Natural killer cell (primary cell): ENCODE measurements around the gene DOCK9. TPM values are rescaled to one million over a fixed set of nuclear protein-coding genes. Genes with fewer than 3 reads are reported as not detected.

Experiments used
- ATAC-seq, 3 donors: fragments of 150-1000 bp in 2 of 3; fragments of 200-7000 bp in 1 of 3; cut with Tn5 transposase; 1 replicate in 1 of 3; 2 replicates in 2 of 3; pipeline ENCODE4 v1.10.0; 2021; ENCODE audit warnings: mild to moderate bottlenecking in 2 of 3, moderate library complexity in 2 of 3
- DNase-seq, 2 donors: peaks; one replicate each; pipeline versions ENCODE4 v3.0.0 to v3.0.0-alpha.2; 2013 to 2021; ENCODE audit warnings: mixed read lengths in 1 of 2
- H3K27ac ChIP-seq: one replicate; pipeline ENCODE4 v1.5.1; 2013; ENCODE audit warnings: mild to moderate bottlenecking, low read length
- H3K27me3 ChIP-seq: one replicate; pipeline ENCODE4 v1.6.1; 2013; ENCODE audit warnings: low read length; ENCODE audit not compliant: control insufficient read depth, insufficient read depth
- H3K36me3 ChIP-seq: one replicate; pipeline ENCODE4 v1.6.1; 2013; ENCODE audit warnings: low read length; ENCODE audit not compliant: control insufficient read depth, insufficient read depth
- H3K4me1 ChIP-seq: one replicate; pipeline ENCODE4 v1.6.1; 2013; ENCODE audit warnings: low read length; ENCODE audit not compliant: control insufficient read depth, insufficient read depth
- H3K4me3 ChIP-seq: one replicate; pipeline ENCODE4 v1.5.1; 2013; ENCODE audit warnings: low read length
- H3K9me3 ChIP-seq: one replicate; pipeline ENCODE4 v1.6.1; 2013; ENCODE audit warnings: low read length; ENCODE audit not compliant: control insufficient read depth, insufficient read depth
- H3K27ac Mint-ChIP-seq, 2 donors: one replicate each; pipeline ENCODE4 v1.8.0; 2022; ENCODE audit warnings: mild to moderate bottlenecking in 2 of 2, mixed read lengths in 2 of 2, moderate library complexity in 1 of 2
- H3K27me3 Mint-ChIP-seq, 2 donors: one replicate each; pipeline ENCODE4 v1.8.0; 2022; ENCODE audit warnings: low read depth in 2 of 2, mixed read lengths in 2 of 2
- H3K36me3 Mint-ChIP-seq: one replicate; pipeline ENCODE4 v1.8.0; 2022; ENCODE audit warnings: mixed read lengths
- H3K4me1 Mint-ChIP-seq, 2 donors: one replicate each; pipeline ENCODE4 v1.8.0; 2022; ENCODE audit warnings: mixed read lengths in 2 of 2
- H3K4me3 Mint-ChIP-seq: one replicate; pipeline ENCODE4 v1.8.0; 2022; ENCODE audit warnings: mild to moderate bottlenecking, moderate library complexity, mixed read lengths
- H3K9me3 Mint-ChIP-seq, 2 donors: one replicate each; pipeline ENCODE4 v1.8.0; 2022; ENCODE audit warnings: mixed read lengths in 2 of 2
- WGBS: methylation state at CpG from one replicate; pipeline ENCODE4 v1.1.7; 2013; ENCODE audit warnings: missing lambda C conversion rate; ENCODE audit not compliant: insufficient coverage; 5-methylcytosine and 5-hydroxymethylcytosine counted together
- intact Hi-C: fragments of 100-400 bp; cut with micrococcal nuclease; formaldehyde crosslinking; loops from one replicate; pipeline ENCODE4 v1.14.2; 2022
- total RNA-seq, 4 donors: library from RNA; stranded (reverse); fragments of 120-200 nt in 1 of 4; gene quantifications; one replicate each; pipeline versions ENCODE4 v1.2.3 to v1.2.4, GENCODE V29; 2013 to 2022
- TF ChIP-seq, protein P1 (sequence below): fragments of 200-600 bp; IDR thresholded peaks from one replicate; pipeline ENCODE4 v1.8.0; 2022; ENCODE audit warnings: antibody characterized with exemption

DOCK9 gene
- total RNA-seq, 3 donors from 2014 or later (not counting 1 experiment from before 2014, with no cell fraction given): 31.5 to 42.5 (median 40.9) TPM

- intact Hi-C loops: no loop called here
These were observed 18.2 kb upstream of the DOCK9 start for GRCh38 chr13:98996046-98996445.

GRCh38 chr13:98994896-98995295 lies 17.0 kb upstream of the DOCK9 start:
- Mint-ChIP-seq H3K36me3 (no peaks in the 10 kb centered on the region), H3K27ac (no peak overlapping the region), H3K27me3 (no peaks in the 10 kb centered on the region), H3K4me1 (peaks cover 33 to 39% of the 10 kb centered on the region in 2 donors), H3K9me3 (no peaks in the 10 kb centered on the region), H3K4me3 (no peak overlapping the region)
- intact Hi-C loops: no loop called here
- no peak for ATAC-seq
- Histone ChIP-seq H3K9me3 (no peaks in the 10 kb centered on the region), H3K36me3 (no peaks in the 10 kb centered on the region), H3K27ac (no peak overlapping the region), H3K4me1 (peaks cover 19% of the 10 kb centered on the region), H3K4me3 (no peak overlapping the region), H3K27me3 (no peaks in the 10 kb centered on the region)
- TF ChIP-seq, protein P1, sequence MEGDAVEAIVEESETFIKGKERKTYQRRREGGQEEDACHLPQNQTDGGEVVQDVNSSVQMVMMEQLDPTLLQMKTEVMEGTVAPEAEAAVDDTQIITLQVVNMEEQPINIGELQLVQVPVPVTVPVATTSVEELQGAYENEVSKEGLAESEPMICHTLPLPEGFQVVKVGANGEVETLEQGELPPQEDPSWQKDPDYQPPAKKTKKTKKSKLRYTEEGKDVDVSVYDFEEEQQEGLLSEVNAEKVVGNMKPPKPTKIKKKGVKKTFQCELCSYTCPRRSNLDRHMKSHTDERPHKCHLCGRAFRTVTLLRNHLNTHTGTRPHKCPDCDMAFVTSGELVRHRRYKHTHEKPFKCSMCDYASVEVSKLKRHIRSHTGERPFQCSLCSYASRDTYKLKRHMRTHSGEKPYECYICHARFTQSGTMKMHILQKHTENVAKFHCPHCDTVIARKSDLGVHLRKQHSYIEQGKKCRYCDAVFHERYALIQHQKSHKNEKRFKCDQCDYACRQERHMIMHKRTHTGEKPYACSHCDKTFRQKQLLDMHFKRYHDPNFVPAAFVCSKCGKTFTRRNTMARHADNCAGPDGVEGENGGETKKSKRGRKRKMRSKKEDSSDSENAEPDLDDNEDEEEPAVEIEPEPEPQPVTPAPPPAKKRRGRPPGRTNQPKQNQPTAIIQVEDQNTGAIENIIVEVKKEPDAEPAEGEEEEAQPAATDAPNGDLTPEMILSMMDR: no peak
- DNase-seq: peak in 1 of 2 donors; percentile 77
- 58% methylated on average over 2 of the region's 6 CpGs for WGBS

More at GRCh38 chr13:98996046-98996445, 18.2 kb upstream of the DOCK9 start:
- H3K36me3 ChIP-seq: no peaks in the 10 kb centered on the region
- Mint-ChIP-seq H3K27ac (no peak overlapping the region), H3K4me1 (peaks cover 45 to 49% of the 10 kb centered on the region in 2 donors), H3K4me3 (no peak overlapping the region), H3K27me3 (no peaks in the 10 kb centered on the region), H3K36me3 (no peaks in the 10 kb centered on the region), H3K9me3 (no peaks in the 10 kb centered on the region)
- no peaks in the 10 kb centered on the region for H3K27me3 ChIP-seq
- H3K4me1 ChIP-seq: peaks cover 26% of the 10 kb centered on the region
- no peaks in the 10 kb centered on the region for H3K9me3 ChIP-seq
- TF ChIP-seq, protein P1: no peak
- no peak overlapping the region for H3K27ac ChIP-seq
- no peak overlapping the region for H3K4me3 ChIP-seq
- WGBS: 95% methylated on average over 5 of the region's 5 CpGs
- no peak for DNase-seq
- ATAC-seq: no peak

DNA sequence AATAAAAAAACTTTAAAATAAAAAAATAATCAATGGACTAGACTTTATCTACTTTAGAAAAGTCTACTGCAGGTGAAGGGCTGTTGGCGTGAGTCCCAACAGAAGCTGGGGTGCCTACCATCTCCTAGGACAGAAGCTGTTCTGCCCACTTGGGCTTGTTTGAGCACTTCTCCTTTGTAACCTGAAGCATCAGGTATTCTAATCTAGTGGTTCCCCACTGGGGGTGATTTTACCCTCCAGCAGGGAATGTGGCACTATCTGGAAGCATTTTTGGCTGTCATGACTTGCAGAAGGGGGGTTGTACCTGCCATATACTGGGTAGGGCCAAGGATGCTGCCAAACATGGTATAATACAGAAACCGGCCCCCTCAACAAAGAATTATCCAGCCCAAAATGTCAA lies 16.2 kb upstream of the DOCK9 start:
- Histone ChIP-seq H3K4me3 (no peak overlapping the region), H3K27me3 (no peaks in the 10 kb centered on the region), H3K4me1 (peaks cover 16% of the 10 kb centered on the region), H3K36me3 (no peaks in the 10 kb centered on the region), H3K9me3 (no peaks in the 10 kb centered on the region), H3K27ac (no peak overlapping the region)
- Mint-ChIP-seq H3K36me3 (no peaks in the 10 kb centered on the region), H3K27me3 (peaks cover 0 to under 1% of the 10 kb centered on the region in 2 donors), H3K9me3 (no peaks in the 10 kb centered on the region), H3K4me1 (peaks cover 25 to 34% of the 10 kb centered on the region in 2 donors), H3K4me3 (no peak overlapping the region), H3K27ac (no peak overlapping the region)
- TF ChIP-seq, protein P1: no peak
- ATAC-seq (no peak), DNase-seq (no peak)
- intact Hi-C loops: no loop called here
- WGBS: 100% methylated on average over 2 of the region's 2 CpGs

DNA sequence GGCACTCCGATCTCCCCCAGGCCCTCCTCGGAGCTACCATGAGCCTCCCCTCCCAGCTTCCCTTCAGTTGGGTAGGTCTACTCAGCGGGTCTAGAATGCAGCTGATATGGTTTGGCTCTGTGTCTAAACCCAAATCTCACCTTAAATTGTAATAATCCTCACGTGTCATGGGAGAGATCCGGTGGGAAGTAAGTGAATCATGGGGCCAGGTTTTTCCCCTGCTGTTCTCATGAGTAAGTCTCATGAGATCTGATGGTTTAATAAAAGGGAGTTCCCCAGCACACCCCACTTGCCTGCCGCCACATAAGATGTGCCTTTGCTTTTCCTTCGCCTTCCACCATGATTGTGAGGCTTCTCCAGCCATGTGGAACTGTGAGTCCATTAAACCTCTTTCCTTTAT lies 14.5 kb upstream of the DOCK9 start:
- H3K4me3 Mint-ChIP-seq: no peak overlapping the region
- 71% methylated on average over 4 of the region's 7 CpGs for WGBS
- no peaks in the 10 kb centered on the region for H3K36me3 Mint-ChIP-seq
- intact Hi-C loops: no loop called here
- ATAC-seq (no peak), DNase-seq (no peak)
- H3K27ac ChIP-seq: no peak overlapping the region
- H3K27me3 ChIP-seq: no peaks in the 10 kb centered on the region
- TF ChIP-seq, protein P1: no peak
- no peaks in the 10 kb centered on the region for H3K4me1 ChIP-seq
- H3K9me3 Mint-ChIP-seq: no peaks in the 10 kb centered on the region
- no peak overlapping the region for H3K27ac Mint-ChIP-seq
- H3K4me3 ChIP-seq: no peak overlapping the region
- H3K4me1 Mint-ChIP-seq: peaks cover 9 to 20% of the 10 kb centered on the region in 2 donors
- no peaks in the 10 kb centered on the region for H3K36me3 ChIP-seq
- no peaks in the 10 kb centered on the region for H3K9me3 ChIP-seq
- peaks cover 0 to 2% of the 10 kb centered on the region in 2 donors for H3K27me3 Mint-ChIP-seq
